HepG2 (cell line): ENCODE measurements around the gene CMTM4. TPM values are rescaled to one million over a fixed set of nuclear protein-coding genes. Genes with fewer than 3 reads are reported as not detected.

ENCODE experiments used
- ATAC-seq: fragments of 200-7000 bp; cut with Tn5 transposase; 3 replicates; pipeline ENCODE4 v1.9.1; 2020; ENCODE audit warnings: mild to moderate bottlenecking, moderate library complexity
- BruUV-seq: library from RNA; stranded (reverse); fragments of 400-500 nt; replicated peaks from 2 replicates; lab custom pipeline; 2021; lab: Mats Ljungman, UMichigan
- CTCF ChIA-PET: fragments of 300-600 bp; formaldehyde crosslinking; extraction: SDS; loops from one replicate; lab custom pipeline; 2021; ENCODE audit warnings: low total read pairs, inconsistent platforms, low intra/inter-chr PET ratio; lab: Yijun Ruan, JAX
- POLR2A ChIA-PET: fragments of 350-600 bp; sonication (Branson Sonifier 250); formaldehyde crosslinking; loops from one replicate; lab custom pipeline; 2020; ENCODE audit warnings: antibody characterized with exemption, inconsistent platforms; lab: Yijun Ruan, JAX
- DNase-seq: peaks from one replicate; pipeline ENCODE4 v3.0.0-alpha.2; 2015; ENCODE audit warnings: low spot score
- FAIRE-seq: peaks from 3 replicates; lab custom pipeline; 2011; peaks lifted over from hg19 to GRCh38; lab: Jason Lieb, UNC
- H2AFZ ChIP-seq: one replicate; pipeline ENCODE4 v1.6.1; 2011; ENCODE audit warnings: low read length, inconsistent platforms
- H3K27ac ChIP-seq: fragments of 300-600 bp; 3 replicates; pipeline ENCODE4 v1.8.0; 2011; ENCODE audit warnings: mixed run types, mild to moderate bottlenecking, mixed read lengths, low read length, inconsistent platforms; ENCODE audit not compliant: insufficient read depth; ENCODE audit errors: extremely low read length
- H3K27me3 ChIP-seq, 2 experiments: fragments of 200-600 bp in 1 of 2; 2 replicates in 1 of 2; 3 replicates in 1 of 2; pipeline versions ENCODE4 v1.6.0 to v1.8.0; 2011; ENCODE audit warnings: low read length in 2 of 2, mild to moderate bottlenecking in 2 of 2, moderate library complexity in 2 of 2, inconsistent platforms in 1 of 2; ENCODE audit not compliant: insufficient read depth in 2 of 2, control insufficient read depth in 1 of 2
- H3K36me3 ChIP-seq, 2 experiments: fragments of 200-600 bp in 1 of 2; replicated peaks in 1 of 2; 2 replicates in 1 of 2; 3 replicates in 1 of 2; pipeline versions ENCODE4 v1.5.1 to v1.8.0; 2011; ENCODE audit warnings: low read length in 2 of 2, inconsistent platforms in 1 of 2; ENCODE audit not compliant: insufficient read depth in 2 of 2, control insufficient read depth in 1 of 2
- H3K4me1 ChIP-seq: 2 replicates; pipeline ENCODE4 v1.5.1; 2012; ENCODE audit warnings: low read length, inconsistent platforms; ENCODE audit not compliant: insufficient read depth
- H3K4me2 ChIP-seq: 2 replicates; pipeline ENCODE4 v1.6.0; 2011; ENCODE audit warnings: low read depth, low read length, inconsistent platforms
- H3K4me3 ChIP-seq, 3 experiments: fragments of 200-600 bp in 1 of 3; sonication (generic), shearing (Covaris generic) in 1 of 3; replicated peaks in 1 of 3; 2 replicates each; pipeline ENCODE4 v1.5.1; 2011 to 2016; ENCODE audit warnings: low read length in 3 of 3, inconsistent platforms in 2 of 3, low read depth in 2 of 3, mild to moderate bottlenecking in 2 of 3, control low read depth in 1 of 3, mixed read lengths in 1 of 3; ENCODE audit not compliant: insufficient read depth in 1 of 3
- H3K79me2 ChIP-seq: one replicate; pipeline ENCODE4 v1.6.1; 2011; ENCODE audit warnings: low read length, inconsistent platforms; ENCODE audit not compliant: insufficient read depth
- H3K9ac ChIP-seq: 2 replicates; pipeline ENCODE4 v1.6.0; 2011; ENCODE audit warnings: mild to moderate bottlenecking, low read depth, low read length, inconsistent platforms; ENCODE audit not compliant: insufficient read depth
- H3K9me3 ChIP-seq: 2 replicates; pipeline ENCODE4 v1.5.1; 2012; ENCODE audit warnings: mild to moderate bottlenecking, low read length
- H4K20me1 ChIP-seq: 2 replicates; pipeline ENCODE4 v1.6.0; 2011; ENCODE audit warnings: inconsistent platforms, mild to moderate bottlenecking, low read length, moderate library complexity; ENCODE audit not compliant: insufficient read depth
- EED ChIP-seq: sonication (generic); formaldehyde crosslinking; IDR thresholded peaks from 2 replicates; pipeline ENCODE4 v1.5.0; 2020; ENCODE audit warnings: mild to moderate bottlenecking, missing genetic modification reagents
- KAT2B ChIP-seq: fragments of 150-350 bp; IDR thresholded peaks from 2 replicates; pipeline ENCODE4 v1.6.1; 2014; ENCODE audit warnings: low read depth, low read length, borderline replicate concordance
- NFKB2 ChIP-seq: sonication (generic); formaldehyde crosslinking; IDR thresholded peaks from 2 replicates; pipeline ENCODE4 v1.4.0; 2020; ENCODE audit warnings: missing genetic modification reagents, borderline replicate concordance
- PAF1 ChIP-seq: IDR thresholded peaks from 2 replicates; pipeline ENCODE4 v1.6.1; 2016; ENCODE audit warnings: missing genetic modification reagents, missing compliant biosample characterization
- PHB2 ChIP-seq: fragments of 450-650 bp; IDR thresholded peaks from 2 replicates; pipeline ENCODE4 v1.6.1; 2018; ENCODE audit not compliant: partially characterized antibody
- SP1 ChIP-seq, 2 experiments: fragments of 450-650 bp in 1 of 2; sonication (generic) in 1 of 2; formaldehyde crosslinking in 1 of 2; IDR thresholded peaks; 2 replicates each; pipeline versions ENCODE4 v1.4.0 to v1.6.1; 2016 to 2020; ENCODE audit warnings: missing genetic modification reagents in 1 of 2
- ZNF329 ChIP-seq: sonication (generic); formaldehyde crosslinking; IDR thresholded peaks from 2 replicates; pipeline ENCODE4 v1.9.0; 2021; ENCODE audit warnings: low read depth, mild to moderate bottlenecking, missing genetic modification reagents
- ZNF407 ChIP-seq: sonication (generic); formaldehyde crosslinking; IDR thresholded peaks from one replicate; pipeline ENCODE4 v1.5.1; 2020; ENCODE audit warnings: mild to moderate bottlenecking, missing genetic modification reagents; ENCODE audit errors: not compliant biosample characterization
- ZNF709 ChIP-seq: sonication (generic); formaldehyde crosslinking; IDR thresholded peaks from 2 replicates; pipeline ENCODE4 v1.5.0; 2020; ENCODE audit warnings: mild to moderate bottlenecking, missing genetic modification reagents
- WGBS: methylation state at CpG from one replicate; pipeline ENCODE4 v1.1.6; 2017; ENCODE audit warnings: low lambda C conversion rate; 5-methylcytosine and 5-hydroxymethylcytosine counted together
- in situ Hi-C: cut with HindIII; loops from 2 replicates; pipeline ENCODE4 v1.10.0; 2017; ENCODE audit warnings: low pct_unique_long_range_greater_than_20kb; ENCODE audit not compliant: extremely low pct_ligation_motif_present
- intact Hi-C: fragments of 100-400 bp; cut with micrococcal nuclease; formaldehyde crosslinking; loops from one replicate; pipeline ENCODE4 v1.10.0; 2022; ENCODE audit not compliant: unreplicated experiment
- polyA plus RNA-seq, 8 experiments: library from polyadenylated mRNA; depleted of rRNA in 3 of 8; stranded (reverse) in 7 of 8; unstranded in 1 of 8; fragments of >200 nt; fragmentation: Illumina TruSeq in 4 of 8; extraction: Trizol in 4 of 8; gene quantifications; 2 replicates each; pipeline versions ENCODE4 v1.2.1 to v1.2.3, GENCODE V29; 2011 to 2016; ENCODE audit warnings: low read depth in 4 of 8, missing spikeins in 1 of 8, mixed read lengths in 1 of 8; ENCODE audit not compliant: insufficient read depth in 1 of 8
- total RNA-seq, 5 experiments: library from RNA; depleted of rRNA; stranded (reverse); fragments of >200 nt; fragmentation: Illumina TruSeq; extraction: Trizol; gene quantifications; 2 replicates each; pipeline ENCODE4 v1.2.3, GENCODE V29; 2016; ENCODE audit warnings: low read depth in 1 of 5

CMTM4 gene
- total and polyA plus RNA-seq, 2 of the 13 experiments (the other 11 are each of a cell fraction or from before 2014, with no cell fraction given): 32.0 to 36.3 TPM

GRCh38 chr16:66677179-66677578, 19.4 kb downstream of the CMTM4 start:
- no peak for FAIRE-seq
- no peaks in the 10 kb centered on the region; the same call in 1 of the 2 replicates for H4K20me1 ChIP-seq
- in situ Hi-C loops (no loop called here), intact Hi-C loops (no loop called here)
- no peaks in the 10 kb centered on the region for H3K27me3 ChIP-seq
- no peak overlapping the region for H3K9ac ChIP-seq
- no peak for DNase-seq
- TF ChIP-seq ZNF709 (CRISPR knock-in tag) (no peak), PAF1 (CRISPR knock-in tag) (no peak), KAT2B (no peak), SP1 (IDR thresholded peaks at IDR 0.05) (no peak), SP1 (CRISPR knock-in tag; IDR thresholded peaks at IDR 0.05) (no peak), PHB2 (no peak), NFKB2 (CRISPR knock-in tag) (no peak), EED (no peak), ZNF329 (no peak), ZNF407 (no peak)
- ChIA-PET CTCF (no interaction called here), POLR2A (no interaction called here)
- WGBS: 95% methylated on average over 7 of the region's 7 CpGs
- no TSS peak for BruUV-seq
- H3K4me1 ChIP-seq: peaks cover 9% of the 10 kb centered on the region
- no peak overlapping the region for H3K4me2 ChIP-seq
- no peak for ATAC-seq
- H3K4me3 ChIP-seq: no peak overlapping the region
- peaks cover 0 to 4% of the 10 kb centered on the region in 2 experiments; a peak in 2 of 5 replicates for H3K36me3 ChIP-seq
- H3K27ac ChIP-seq: no peak overlapping the region
- H3K9me3 ChIP-seq: no peaks in the 10 kb centered on the region
- no peaks in the 10 kb centered on the region for H3K79me2 ChIP-seq
- H2AFZ ChIP-seq: no peak overlapping the region
